GOT3 (cell line): ENCODE data around the gene MAML2.
"Not testable (repeated sequence)": the region's sequence is repeated elsewhere in the genome, so short reads cannot be mapped to it uniquely, and the experiment has no call there.

ENCODE experiments used
- DNase-seq: peaks from one replicate; lab custom pipeline; 2025; ENCODE audit warnings: mixed read lengths; lab: John Stamatoyannopoulos, UW

MAML2 gene

GRCh38 chr11:96271352-96271751 is 71.6 kb downstream of the MAML2 start:
- not testable (repeated sequence) for DNase-seq

GRCh38 chr11:96268527-96268926 is 74.5 kb downstream of the MAML2 start:
- not testable (repeated sequence) for DNase-seq

GRCh38 chr11:96267496-96268032 is 75.4 kb downstream of the MAML2 start:
- DNase-seq: no peak

GRCh38 chr11:96267001-96267495 is 75.9 kb downstream of the MAML2 start:
- DNase-seq: no peak

- no peak for DNase-seq
Observed at GRCh38 chr11:96265972-96266371, 77.0 kb downstream of the MAML2 start.

- DNase-seq: no peak
Observed at GRCh38 chr11:96265220-96265737, 77.7 kb downstream of the MAML2 start.

- DNase-seq: no peak
Observed at GRCh38 chr11:96264364-96264763, 78.6 kb downstream of the MAML2 start.

- no peak for DNase-seq
Observed at GRCh38 chr11:96263238-96263763, 79.7 kb downstream of the MAML2 start.

- DNase-seq: no peak
Observed at GRCh38 chr11:96260532-96260931, 82.5 kb downstream of the MAML2 start.

- DNase-seq: no peak
Observed at GRCh38 chr11:96260067-96260511, 82.9 kb downstream of the MAML2 start.

- no peak for DNase-seq
Observed at GRCh38 chr11:96259134-96259830, 83.7 kb downstream of the MAML2 start.

- no peak for DNase-seq
Observed at GRCh38 chr11:96257972-96258934, 84.7 kb downstream of the MAML2 start.

- no peak for DNase-seq
Observed at GRCh38 chr11:96257036-96257435, 86.0 kb downstream of the MAML2 start.

GRCh38 chr11:96256215-96257011 is 86.6 kb downstream of the MAML2 start:
- DNase-seq: no peak

GRCh38 chr11:96254854-96255253 is 88.1 kb downstream of the MAML2 start:
- DNase-seq: no peak

GRCh38 chr11:96254087-96254486 is 88.9 kb downstream of the MAML2 start:
- DNase-seq: no peak

- no peak for DNase-seq
Observed at GRCh38 chr11:96246718-96247552, 96.1 kb downstream of the MAML2 start.

- peak; percentile 49 for DNase-seq
Observed at GRCh38 chr11:96242971-96243647, 99.9 kb downstream of the MAML2 start.

- DNase-seq: no peak
Observed at GRCh38 chr11:96242191-96242847, 100.7 kb downstream of the MAML2 start.
